Dedifferentiated amniotic fluid mesenchymal stem cell (primary cell): ENCODE measurements around the gene ARHGAP29.

Source experiments
- DNase-seq: peaks from one replicate; pipeline ENCODE4 v3.0.0-alpha.2; 2016; ENCODE audit errors: extremely low spot score

The ARHGAP29 gene

DNA sequence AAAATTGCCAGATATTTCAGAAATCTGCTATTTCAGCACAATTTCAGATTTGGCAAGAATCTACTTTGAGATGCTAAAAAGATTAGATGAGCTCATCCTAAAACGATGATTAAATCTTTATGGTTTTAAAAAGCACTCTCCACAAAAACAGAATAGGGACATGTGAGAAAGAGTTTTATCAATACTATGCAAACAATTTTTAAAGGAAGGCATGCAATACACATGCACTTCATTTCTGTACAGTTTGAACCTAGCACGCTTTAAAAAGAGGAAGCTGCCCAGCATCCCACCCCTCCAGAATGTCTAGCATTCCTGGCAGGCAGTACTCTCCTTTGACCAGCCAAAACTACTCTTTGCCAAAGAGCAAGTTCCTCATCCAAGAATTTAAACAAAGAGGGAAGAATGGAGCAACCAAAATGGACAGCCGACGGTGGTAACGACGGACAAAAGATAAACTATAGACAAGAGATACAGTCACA, 1.3 kb downstream of the ARHGAP29 start:
- DNase-seq: no peak

DNA sequence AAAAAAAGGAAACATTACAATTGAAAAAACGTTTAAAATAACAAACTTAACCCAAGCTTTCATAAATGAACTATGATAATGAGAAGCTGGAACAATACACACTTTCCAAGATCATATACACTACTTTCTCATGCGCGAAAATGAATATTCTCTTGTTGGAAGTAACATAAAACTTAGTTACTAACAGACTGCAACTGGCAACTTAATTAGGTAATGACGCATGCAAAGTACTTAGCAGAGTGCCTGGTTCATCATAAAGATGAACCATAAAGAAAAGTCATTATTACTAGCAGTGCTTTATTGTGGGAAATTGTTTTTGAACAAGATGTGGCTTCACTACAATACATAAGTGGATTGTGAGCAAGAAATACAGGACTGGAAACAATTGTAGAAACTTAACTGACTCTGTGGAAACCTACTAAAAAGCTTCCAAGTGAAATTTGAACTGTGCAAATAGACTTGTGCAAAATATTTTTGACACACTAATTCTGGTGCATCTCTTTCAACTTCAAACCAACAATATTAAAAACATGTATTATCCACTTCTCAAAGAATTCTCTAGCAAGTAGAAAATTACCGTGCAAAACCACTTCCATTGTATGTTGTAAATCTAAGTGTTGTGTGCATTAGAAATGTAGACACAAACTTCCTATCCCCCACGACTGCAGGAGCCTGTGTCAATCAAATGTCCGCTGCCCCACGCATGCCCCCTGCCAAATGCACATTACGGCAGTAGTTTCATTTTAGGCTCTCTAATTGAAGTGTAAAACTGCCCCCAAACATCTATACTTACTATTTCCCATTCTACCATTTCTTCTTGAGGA, 2.0 kb downstream of the ARHGAP29 start:
- DNase-seq: no peak

DNA sequence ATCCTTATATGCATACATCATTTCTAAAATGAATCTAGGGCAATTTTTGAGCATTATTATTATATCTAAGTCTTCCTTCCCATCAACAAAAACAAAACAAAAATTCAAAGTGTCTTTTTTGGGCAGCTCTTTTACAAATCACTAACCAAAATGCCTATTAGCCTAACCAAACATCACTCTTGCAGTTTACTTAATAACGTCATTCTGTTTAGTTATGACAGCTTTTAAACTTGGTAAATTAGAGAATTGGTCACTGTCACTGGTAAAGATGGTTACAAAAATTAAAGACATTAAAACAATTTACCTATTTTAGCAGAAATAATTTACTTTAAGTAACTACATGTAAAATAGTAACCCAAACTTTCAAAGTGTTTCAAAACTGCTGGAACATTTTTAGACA, 2.8 kb downstream of the ARHGAP29 start:
- no peak for DNase-seq

DNA sequence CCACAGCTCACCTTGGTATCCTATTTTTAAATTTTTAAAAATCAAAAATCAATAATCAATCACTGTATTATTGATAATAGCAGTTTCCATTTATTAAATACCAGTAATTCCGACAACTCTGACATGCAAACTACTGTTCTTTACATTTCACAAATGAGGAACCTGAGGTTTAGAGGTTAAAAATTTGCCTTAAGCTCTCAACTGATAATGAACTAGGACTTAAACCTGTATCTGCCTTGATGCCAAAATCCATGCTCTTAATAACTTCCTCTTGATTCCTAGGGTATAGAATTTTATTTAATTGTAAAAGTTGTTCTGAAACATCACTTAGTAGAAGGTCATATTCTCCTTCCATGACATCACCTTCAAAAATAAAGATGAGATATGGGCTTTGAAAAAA, 5.6 kb downstream of the ARHGAP29 start:
- no peak for DNase-seq

DNA sequence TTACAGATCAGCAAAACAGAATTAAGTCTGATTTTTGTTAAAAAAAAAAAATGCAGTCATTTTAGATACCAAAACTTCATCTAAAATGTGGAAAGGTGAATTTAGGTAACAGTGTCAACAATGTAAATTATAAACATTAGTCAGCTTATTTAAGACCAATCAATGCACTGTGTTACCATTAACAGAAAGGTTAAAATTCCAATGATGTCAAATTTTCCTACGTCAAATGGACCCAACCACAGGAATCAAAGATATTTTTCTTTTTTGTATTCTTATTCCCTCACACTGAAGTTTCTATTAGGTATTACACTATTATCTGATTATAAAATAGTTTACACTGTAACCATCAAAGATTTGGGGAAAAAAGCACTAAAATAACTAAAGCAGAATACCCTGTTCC, 6.5 kb downstream of the ARHGAP29 start:
- no peak for DNase-seq

DNA sequence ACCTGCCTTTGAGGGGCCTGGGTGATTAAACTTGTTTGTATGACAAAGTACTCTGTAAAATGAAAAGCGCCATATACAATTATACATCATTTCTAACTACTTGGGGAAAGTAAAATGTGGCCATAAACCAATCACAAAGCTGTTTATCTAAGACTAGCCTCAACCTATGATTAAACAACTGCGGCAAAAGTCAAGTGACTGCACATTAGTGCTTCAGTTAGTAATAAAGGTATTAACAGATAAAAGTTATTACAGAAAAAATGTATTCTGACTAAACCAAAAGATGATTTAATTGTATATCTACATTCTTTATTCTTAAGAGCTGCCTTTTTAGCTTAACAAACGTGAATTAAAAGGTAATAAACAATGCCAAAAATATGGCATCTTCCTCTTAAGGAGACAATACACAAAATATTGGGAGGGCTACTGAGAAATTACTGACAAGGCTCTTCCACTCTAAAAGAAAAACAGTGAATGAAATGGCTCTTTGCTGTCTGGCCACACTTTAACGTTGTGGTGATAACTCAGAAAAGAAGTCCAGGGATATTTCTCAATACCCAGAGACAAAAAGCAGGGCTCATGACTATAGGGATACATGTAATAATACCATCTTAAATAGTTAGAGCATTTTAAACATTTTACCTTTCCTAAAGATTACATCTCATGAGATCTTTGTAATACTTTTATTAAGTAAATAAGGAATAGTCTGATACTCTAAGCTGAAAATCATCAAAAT, 8.6 kb downstream of the ARHGAP29 start:
- DNase-seq: no peak

DNA sequence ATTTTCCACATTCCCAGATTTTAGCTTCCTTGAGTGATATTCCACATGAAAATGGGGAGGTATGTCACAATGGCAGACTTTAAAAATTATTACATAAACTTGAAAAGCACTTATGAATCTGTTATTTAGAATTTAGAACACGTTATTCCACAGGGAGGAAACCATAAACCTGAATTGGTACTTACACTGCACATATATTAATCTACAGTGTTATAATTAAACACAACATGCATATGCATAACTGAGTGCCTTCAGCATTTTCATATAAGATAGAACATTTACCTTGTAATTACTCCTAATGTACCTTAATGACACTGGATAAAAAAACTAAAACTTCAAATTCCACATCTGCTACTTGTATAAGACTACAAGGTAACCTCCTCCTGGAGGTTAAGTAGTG, 9.8 kb downstream of the ARHGAP29 start:
- DNase-seq: no peak

DNA sequence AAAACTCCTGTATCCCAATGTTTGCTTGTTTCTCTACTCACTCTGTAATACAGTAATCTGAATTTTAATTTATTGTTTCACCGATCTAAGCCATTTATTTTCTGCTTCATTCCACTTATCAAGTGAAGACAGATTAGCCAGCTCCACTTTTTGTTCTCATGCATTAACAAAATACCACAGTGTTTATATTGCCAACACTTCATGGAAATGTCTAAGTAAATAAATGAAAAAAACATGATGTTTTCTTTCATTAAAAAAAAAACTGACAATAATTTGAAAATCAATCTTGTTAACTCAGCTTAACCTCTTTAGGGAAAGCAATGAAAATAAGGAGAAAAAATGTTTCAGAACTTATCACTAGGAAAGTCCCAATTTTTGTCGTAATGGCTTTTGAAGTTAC, 11.5 kb downstream of the ARHGAP29 start:
- DNase-seq: no peak

DNA sequence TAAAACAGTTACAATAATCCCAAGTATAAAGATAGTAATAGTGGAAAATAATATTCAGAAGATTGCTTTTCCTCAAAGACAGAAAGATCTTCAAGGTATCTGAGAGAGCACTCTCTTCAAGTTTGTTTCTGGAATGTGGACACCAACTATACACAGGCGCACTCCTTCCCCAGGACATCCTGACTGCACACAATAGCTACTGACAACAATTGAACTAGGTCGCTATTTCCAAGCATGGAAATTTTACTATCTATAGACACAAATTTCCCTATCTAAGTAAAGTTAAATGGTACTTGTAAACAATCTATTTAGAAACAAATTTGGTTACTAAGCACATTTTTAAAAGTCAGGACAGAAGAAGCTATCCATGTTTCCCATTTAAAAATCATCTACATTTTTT, 19.1 kb downstream of the ARHGAP29 start:
- DNase-seq: no peak

DNA sequence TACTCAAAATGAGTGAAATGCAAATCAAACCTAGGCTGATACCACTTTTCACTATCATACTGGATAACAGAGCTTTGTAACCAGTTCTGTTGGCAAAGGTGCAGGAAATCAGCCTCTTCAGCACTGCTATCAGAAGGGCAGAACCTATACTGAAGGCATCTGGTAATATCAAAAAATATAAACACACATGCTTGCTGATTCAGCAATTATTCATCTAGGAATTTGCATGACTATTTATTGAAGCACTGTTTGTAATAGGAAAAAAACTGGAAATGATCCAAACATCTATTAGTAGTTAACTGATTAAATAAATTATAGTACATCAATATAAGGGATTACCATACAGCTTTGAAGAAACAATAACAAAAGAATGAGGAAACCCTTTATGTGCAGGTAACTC, 21.4 kb downstream of the ARHGAP29 start:
- DNase-seq: no peak

DNA sequence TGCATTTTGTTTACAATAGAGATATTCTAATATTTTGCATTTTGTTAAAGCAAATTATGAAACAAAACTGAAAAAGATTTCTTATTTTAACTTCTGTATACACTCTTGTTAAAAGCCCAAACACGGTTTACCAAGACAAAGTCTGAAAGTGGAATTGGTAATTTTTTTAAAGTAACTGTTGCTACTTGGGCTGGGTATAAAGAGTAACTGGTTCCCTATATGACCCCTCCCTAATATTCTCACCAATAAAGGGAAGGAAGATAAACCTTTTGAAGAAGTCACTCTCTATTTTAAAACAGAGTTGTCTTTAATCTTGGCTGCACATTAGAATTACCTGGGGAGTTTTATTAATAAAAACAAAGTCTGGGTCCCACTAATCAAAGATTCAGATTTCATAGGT, 27.4 kb downstream of the ARHGAP29 start:
- DNase-seq: no peak

DNA sequence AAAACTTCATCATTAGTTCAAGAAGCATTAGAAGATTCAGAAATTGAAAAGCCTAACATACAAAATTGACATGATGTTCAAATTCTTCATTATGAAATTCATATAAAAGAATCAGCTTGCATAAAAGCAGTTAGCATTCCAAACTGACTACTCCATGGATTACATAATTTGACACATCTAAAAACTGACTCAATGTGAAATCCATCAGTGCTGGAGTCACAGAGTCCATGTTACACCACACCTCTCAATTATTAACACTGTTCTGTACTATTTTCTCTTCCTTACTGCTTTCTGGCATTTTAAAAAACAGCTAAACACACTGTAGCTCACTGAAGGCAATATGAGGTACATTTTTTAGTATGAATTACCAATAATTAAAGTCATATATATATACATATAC, 28.0 kb downstream of the ARHGAP29 start:
- peak; percentile 59 for DNase-seq

DNA sequence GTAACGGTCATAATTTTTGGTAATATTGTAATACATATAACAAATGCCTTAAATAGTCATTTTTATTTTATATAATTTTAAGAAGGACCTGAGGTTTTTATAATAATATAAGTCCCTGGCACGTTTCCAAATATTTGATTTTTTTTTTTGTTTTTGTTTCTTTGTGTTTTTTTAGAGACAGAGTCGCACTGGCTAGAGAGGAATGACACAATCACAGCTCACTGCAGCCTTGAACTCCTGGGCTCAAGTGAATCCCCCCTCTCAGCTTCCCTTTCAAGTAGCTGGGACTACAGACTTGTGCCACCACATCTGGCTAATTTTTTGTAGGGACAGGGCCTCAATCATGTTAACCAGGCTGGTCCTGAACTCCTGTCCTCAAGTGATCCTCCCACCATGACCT, 29.7 kb downstream of the ARHGAP29 start:
- DNase-seq: no peak

DNA sequence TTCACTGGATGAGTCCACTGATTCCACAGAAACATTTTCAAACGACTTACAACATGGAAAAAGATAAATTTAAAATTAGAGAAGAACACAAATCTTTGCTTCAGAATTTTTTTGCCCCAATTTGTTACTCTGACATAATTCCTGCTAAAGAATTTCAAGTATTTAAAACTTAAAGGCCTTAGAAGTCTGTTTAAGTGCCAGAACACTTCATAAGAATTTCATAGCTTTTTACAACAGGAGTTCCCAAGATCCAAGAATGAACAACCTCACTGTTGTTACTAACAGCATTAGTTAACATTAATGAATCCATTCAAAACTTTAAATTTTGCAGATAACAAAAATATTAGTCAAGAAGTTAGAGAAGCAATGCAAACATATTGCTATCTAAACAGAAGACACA, 31.7 kb downstream of the ARHGAP29 start:
- DNase-seq: no peak

DNA sequence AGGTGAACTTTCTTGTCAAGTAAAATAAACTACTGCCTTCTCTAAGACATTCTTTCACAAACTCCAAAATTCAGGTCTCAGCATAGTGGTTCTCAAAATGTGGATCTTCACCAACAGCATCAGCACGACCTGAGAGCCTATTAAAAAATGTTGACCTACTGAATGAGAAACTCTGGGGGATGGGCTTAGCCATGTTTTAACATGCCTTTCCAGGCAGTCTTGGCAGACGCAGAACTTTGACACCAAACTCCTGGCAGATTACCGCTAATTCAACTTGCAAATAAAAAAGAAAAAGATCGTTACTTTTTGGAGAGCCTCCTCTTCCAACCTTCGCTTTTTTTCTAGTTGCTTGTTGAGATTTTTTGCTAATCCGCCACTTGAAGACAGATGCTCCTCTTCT, 35.1 kb downstream of the ARHGAP29 start:
- no peak for DNase-seq

DNA sequence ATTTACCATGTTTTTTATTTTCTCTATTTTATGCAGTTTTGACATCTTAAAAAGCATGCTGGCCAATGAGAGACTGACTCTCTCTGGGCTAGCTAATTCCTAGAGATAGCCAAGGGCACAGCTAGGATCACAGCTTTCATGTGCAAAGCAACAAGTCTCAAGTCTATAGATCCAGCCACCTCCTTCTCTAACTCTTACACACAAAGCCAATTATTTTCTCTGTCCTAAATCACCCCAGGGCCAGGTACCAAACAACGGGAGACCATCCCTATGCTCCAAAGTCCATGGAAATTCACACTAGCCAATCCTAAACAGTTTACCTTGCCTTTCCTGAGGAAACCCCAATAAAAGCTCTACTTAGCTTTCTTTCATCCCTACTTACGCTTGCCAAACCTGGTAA, 38.0 kb downstream of the ARHGAP29 start:
- no peak for DNase-seq

DNA sequence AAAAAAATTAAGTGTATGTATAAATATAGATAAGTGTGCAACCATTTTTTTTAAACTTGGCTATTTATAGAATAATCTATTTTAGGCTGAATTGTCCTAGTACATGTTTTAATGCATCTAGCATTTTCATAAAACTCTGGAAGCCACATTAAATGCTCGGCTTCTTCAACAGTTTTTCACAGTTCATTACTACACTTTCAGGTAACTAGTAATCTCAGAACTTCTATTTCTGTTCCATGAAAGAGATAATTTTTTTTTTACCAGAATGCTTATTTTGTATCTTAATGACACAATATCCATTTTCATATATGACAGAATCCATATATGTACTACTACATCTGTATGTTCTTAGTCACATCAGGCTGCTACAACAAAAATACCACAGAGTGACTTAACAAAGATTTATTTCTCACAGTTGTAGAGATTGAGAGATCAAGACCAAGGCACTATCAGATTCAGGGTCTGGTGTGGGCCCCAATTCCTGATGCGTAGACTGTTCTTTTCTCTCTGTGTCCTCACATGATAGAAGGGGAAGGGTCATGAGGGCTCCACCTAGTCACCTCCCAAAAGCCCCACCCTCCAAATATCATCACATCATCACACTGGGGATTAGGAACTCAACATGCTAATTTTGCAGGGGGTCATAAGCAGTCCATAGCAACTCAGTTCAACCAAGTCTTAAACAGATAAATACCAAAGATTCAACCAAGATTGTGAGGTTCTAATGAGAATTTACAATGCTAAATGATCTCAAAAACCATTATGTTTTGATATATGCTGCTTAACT, 43.1 kb downstream of the ARHGAP29 start:
- DNase-seq: no peak

DNA sequence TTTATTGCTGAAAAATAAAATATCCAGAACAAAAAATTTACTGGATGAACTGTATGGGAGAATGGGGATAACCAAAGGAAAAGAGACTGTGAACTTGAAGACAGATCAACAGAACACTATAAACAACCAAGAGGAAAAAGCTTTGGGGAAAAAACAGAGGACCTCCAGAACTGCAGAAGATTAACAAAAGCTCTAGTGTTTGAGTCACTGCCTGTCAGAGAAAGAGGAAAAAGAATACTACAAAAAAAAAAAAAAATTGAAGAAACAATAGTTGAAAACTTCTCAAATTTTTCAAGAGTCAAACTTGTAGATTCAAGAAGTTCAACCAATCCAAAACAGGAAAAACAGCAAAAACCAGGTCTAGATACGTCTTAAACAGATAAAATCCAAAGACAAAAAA, 44.3 kb downstream of the ARHGAP29 start:
- DNase-seq: no peak

DNA sequence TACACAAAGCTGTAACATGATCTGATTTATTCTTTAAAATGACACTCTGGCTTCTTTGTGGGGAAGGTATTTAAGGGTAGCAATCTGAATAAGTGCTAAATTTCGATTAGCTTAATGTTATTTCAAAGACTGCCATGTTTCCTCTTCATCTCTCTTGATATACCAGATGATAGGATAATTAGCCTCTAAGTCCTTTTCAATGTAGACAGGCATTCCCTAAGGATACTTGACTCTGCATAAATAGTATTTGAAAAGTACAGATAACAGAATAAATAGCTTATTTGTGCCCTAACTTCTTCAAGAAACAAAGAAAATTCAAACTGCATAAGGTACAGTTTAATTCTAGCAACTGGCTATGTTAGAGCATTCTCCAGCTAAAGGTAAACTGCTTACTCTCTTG, 46.2 kb downstream of the ARHGAP29 start:
- no peak for DNase-seq

DNA sequence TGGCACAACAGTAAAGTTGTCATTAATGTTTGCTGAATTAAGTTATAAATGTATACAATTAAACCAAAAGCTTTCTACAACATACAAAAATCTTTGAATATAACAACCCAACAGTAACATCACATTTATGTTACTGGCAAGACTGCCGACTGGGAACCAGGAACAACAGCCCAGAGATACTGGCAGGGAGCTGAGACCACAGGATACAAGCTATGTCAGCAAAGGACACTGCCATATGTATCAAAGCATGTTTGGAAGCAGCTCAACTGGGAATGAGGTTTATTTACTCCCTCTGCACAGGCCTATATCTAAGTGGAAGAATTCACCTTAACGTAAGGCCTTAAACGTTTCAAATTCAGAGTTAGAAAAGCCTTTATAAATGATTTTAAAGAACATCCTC, 50.4 kb downstream of the ARHGAP29 start:
- no peak for DNase-seq

DNA sequence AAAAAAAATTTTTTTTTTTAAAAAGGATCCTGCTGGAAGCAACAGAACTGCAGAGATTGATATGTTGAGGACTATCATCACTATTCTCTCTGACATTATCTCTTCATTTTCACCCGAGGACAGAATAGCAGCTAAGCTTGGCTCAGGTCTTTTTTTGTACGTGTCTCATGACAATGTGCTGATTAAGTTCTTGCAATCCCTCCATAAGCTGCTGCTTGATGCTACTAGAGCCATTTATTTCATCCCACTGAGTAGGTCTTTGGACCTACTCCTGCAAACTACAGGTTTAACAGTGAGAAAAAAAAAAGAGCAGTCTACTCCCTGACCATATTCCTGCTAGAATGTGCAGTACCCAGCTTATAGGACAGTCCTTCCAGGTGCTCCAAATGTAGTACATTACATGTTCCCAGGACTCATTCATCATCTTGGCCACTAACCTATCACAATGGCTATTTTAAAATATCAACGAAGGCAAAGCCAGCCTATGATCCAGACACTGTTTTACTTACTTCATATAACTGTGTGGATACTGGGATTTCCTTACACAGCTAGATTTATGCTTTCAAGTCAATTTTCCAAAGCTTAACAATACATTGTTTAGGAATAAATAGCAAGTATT, 54.1 kb downstream of the ARHGAP29 start:
- no peak for DNase-seq

DNA sequence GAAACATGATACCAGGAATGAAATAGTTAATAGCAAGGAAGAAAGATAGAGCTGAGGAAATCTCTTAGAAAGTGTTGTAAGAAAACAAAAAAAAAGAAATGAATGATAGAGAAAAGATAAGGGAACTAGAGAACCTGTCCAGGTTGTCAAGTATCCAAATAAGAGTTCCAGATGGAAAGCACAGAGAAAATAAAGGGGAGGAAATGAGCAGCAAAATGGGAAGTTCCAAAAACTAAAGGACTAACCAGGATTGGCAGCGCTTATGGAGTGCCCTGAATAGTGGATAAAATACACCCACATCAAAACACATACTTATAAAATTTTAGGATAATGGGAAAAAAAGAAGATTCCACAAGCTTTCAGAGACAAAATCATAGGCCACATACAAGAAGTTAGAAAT, 55.2 kb downstream of the ARHGAP29 start:
- no peak for DNase-seq
